OCI-LY3 (cell line): ENCODE measurements around the gene CD2BP2.
A peak's percentile ranks its signal among the peaks of the same experiment; 100 is the strongest.

Experiments
- H2AFZ ChIP-seq: fragments of 200-600, 300-600 bp; shearing (Covaris generic); 2 replicates; pipeline ENCODE4 v1.6.0; 2014; ENCODE audit warnings: antibody characterized with exemption, low read depth, low read length
- H3K27ac ChIP-seq: fragments of 200-600, 300-600 bp; sonication (generic); 2 replicates; pipeline ENCODE4 v1.5.1; 2014; ENCODE audit warnings: mild to moderate bottlenecking, low read length, moderate library complexity, mixed read lengths
- H3K27me3 ChIP-seq: fragments of 200-600, 300-600 bp; sonication (generic); 2 replicates; pipeline ENCODE4 v1.6.1; 2014; ENCODE audit warnings: low read depth, low read length, mixed read lengths
- H3K36me3 ChIP-seq: fragments of 200-600, 300-600 bp; sonication (generic); replicated peaks from 2 replicates; pipeline ENCODE3; 2014; ENCODE audit warnings: low read depth, low read length, mixed read lengths
- H3K4me1 ChIP-seq: fragments of 300-600, 200-600 bp; sonication (generic); 2 replicates; pipeline ENCODE4 v1.6.1; 2014; ENCODE audit warnings: low read length, mixed read lengths
- H3K4me2 ChIP-seq: fragments of 200-600, 300-600 bp; sonication (generic); 2 replicates; pipeline ENCODE4 v1.6.1; 2014; ENCODE audit warnings: low read length, mixed read lengths
- H3K4me3 ChIP-seq: fragments of 300-600, 200-600 bp; sonication (generic); 2 replicates; pipeline ENCODE4 v1.5.1; 2014; ENCODE audit warnings: antibody characterized with exemption, mild to moderate bottlenecking, low read length, moderate library complexity
- H3K79me2 ChIP-seq: fragments of 300-600, 200-600 bp; shearing (Covaris generic); 2 replicates; pipeline ENCODE4 v1.6.1; 2014; ENCODE audit warnings: mild to moderate bottlenecking, low read length, mixed read lengths
- H3K9ac ChIP-seq: fragments of 300-600, 200-600 bp; shearing (Covaris generic); 2 replicates; pipeline ENCODE4 v1.6.0; 2014; ENCODE audit warnings: mild to moderate bottlenecking, low read length, moderate library complexity
- H3K9me3 ChIP-seq: fragments of 200-600, 300-600 bp; shearing (Covaris generic); 2 replicates; pipeline ENCODE4 v1.6.1; 2014; ENCODE audit warnings: low read length, mixed read lengths; ENCODE audit not compliant: insufficient read depth
- H4K20me1 ChIP-seq: fragments of 200-600, 300-600 bp; sonication (generic); 2 replicates; pipeline ENCODE4 v1.6.1; 2016; ENCODE audit warnings: low read length, mixed read lengths; ENCODE audit not compliant: insufficient read depth
- EZH2phosphoT487 ChIP-seq: fragments of 200-600 bp; shearing (Covaris generic); IDR thresholded peaks from 2 replicates; pipeline ENCODE4 v1.6.1; 2018; ENCODE audit warnings: antibody characterized with exemption, mixed run types, low read depth
- TF ChIP-seq, protein P1 (sequence below): fragments of 200-600, 300-600 bp; sonication (generic); IDR thresholded peaks from 2 replicates; pipeline ENCODE4 v1.5.1; 2014; ENCODE audit warnings: antibody characterized with exemption, low read length, low read depth

The CD2BP2 gene

DNA sequence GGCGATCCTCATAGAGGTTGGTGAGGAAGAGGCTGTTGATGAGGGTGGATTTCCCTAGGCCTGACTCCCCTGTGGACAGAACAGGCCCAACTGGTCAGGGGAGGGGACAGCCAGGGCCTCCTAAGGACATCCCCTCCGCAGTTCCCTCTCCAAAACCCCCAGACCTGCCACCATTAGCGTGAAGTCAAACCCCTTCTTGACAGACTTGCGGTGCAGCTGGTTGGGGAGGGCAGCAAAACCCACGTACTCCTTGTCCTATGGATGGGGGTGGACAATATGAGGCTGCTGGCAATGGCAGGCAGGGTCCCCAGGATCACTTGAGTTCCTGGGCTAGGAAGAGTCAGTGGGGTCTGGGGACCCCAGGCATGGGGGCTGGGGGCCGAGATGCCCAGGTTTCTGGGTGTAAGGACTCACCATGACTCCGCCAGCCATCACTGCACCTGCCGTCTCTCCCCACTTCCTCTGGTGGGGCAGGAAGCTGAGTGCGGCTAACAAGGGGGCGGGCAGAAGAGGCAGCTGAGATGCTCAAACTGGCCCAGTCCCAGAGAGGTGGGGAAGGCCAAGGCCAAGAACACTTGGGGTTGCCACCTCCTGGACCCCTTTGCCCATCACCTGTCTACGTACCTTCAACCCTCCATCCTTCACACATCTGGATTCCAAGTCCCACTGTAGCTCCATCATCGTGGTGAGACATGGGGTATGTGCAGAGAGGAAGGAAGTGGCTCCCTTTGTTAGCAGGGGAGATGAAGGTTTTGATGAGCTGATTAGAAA is 27.2 kb upstream of the CD2BP2 start, which contains the start of gene SEPTIN1:
Gene SEPTIN1, minus strand, starts transcription at position 451 of the 771 bp plus-strand sequence. Its CDS starts 19 bp downstream, at position 432.
- Histone ChIP-seq H3K4me1 (peaks cover 30% of the 10 kb centered on the region), H3K4me3 (peak within 1 kb of the TSS; percentile 87), H3K27me3 (no peaks in the 10 kb centered on the region), H3K36me3 (peaks cover 5% of the 10 kb centered on the region), H3K79me2 (peaks cover 21% of the 10 kb centered on the region), H3K9me3 (no peaks in the 10 kb centered on the region), H4K20me1 (no peaks in the 10 kb centered on the region), H3K27ac (peak within 1 kb of the TSS; percentile 68), H3K4me2 (peak within 1 kb of the TSS; percentile 92), H3K9ac (peak within 1 kb of the TSS; percentile 84), H2AFZ (peak within 1 kb of the TSS; percentile 80)
- TF ChIP-seq EZH2phosphoT487 = no peak
- TF ChIP-seq, protein P1, sequence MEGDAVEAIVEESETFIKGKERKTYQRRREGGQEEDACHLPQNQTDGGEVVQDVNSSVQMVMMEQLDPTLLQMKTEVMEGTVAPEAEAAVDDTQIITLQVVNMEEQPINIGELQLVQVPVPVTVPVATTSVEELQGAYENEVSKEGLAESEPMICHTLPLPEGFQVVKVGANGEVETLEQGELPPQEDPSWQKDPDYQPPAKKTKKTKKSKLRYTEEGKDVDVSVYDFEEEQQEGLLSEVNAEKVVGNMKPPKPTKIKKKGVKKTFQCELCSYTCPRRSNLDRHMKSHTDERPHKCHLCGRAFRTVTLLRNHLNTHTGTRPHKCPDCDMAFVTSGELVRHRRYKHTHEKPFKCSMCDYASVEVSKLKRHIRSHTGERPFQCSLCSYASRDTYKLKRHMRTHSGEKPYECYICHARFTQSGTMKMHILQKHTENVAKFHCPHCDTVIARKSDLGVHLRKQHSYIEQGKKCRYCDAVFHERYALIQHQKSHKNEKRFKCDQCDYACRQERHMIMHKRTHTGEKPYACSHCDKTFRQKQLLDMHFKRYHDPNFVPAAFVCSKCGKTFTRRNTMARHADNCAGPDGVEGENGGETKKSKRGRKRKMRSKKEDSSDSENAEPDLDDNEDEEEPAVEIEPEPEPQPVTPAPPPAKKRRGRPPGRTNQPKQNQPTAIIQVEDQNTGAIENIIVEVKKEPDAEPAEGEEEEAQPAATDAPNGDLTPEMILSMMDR = no peak

DNA sequence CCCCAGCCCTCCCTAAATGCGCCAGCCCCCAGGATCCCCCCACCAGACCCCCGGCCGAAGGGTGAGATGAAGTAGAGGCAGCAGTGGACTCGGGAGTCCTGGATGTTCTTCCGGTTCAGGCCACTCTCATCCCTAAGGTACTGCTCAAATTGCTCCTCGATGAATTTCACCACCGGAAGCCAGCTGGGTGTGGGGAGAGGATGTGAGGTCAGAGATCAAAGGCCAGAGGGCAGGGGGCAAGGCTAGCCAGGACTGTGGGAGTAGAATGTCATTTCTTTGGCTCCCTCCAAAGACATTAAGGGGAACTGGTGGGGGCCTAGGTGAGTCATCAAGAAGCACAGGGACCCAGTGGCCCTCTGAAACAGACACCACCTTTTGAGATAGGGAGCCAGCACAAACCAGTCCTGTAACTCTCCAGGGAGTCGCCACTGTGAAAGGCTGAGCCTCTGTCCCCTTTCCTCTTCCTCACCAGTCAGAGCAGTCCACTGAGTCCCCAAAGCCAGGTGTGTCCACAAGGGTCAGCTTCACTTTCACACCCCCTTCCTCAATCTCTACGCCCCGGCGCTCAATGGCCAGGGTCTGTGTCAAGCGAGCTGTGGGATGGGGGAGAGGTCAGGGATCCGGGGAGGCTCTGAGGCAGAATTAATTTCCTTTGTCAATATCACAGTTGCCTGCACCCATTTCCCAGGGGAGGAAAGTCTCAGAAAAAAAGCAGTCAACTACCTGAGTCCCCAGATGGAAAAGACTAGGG is 26.4 kb upstream of the CD2BP2 start:
- Histone ChIP-seq H3K36me3 (peaks cover 5% of the 10 kb centered on the region), H4K20me1 (no peaks in the 10 kb centered on the region), H3K4me3 (peak overlapping the region; percentile 87), H3K27ac (peak overlapping the region; percentile 68), H3K4me2 (peak overlapping the region; percentile 92), H3K4me1 (peaks cover 34% of the 10 kb centered on the region), H2AFZ (no peak overlapping the region), H3K27me3 (no peaks in the 10 kb centered on the region), H3K79me2 (peaks cover 21% of the 10 kb centered on the region), H3K9me3 (no peaks in the 10 kb centered on the region), H3K9ac (peak overlapping the region; percentile 84)
- TF ChIP-seq EZH2phosphoT487 = no peak
- TF ChIP-seq, protein P1 = no peak

DNA sequence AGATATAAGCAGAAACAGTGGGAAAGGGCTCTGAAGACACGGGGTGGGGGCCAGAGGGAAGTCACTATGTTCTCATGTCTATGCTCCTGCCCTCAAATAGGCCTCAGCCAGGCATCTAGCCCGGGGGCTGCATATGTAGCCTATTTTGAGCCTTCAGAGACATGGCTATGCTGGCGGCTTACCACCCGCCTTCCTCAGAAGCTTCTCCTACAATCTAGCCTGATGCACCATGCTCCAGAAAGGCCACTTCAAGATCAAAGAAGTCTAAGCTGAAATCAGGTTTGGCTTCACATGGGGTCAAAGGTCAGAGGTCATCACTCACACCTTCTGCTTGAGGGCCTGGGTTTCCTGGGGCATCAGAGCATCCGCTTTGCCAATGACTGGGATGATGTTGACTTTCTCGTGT is 25.7 kb upstream of the CD2BP2 start:
- H3K27ac ChIP-seq = no peak overlapping the region
- TF ChIP-seq EZH2phosphoT487 = no peak
- TF ChIP-seq, protein P1 = no peak
- no peak overlapping the region for H3K4me2 ChIP-seq
- H3K4me1 ChIP-seq = peaks cover 34% of the 10 kb centered on the region
- peaks cover 5% of the 10 kb centered on the region for H3K36me3 ChIP-seq
- peaks cover 21% of the 10 kb centered on the region for H3K79me2 ChIP-seq
- H4K20me1 ChIP-seq = no peaks in the 10 kb centered on the region
- no peak overlapping the region for H2AFZ ChIP-seq
- no peak overlapping the region for H3K9ac ChIP-seq
- H3K27me3 ChIP-seq = no peaks in the 10 kb centered on the region
- no peaks in the 10 kb centered on the region for H3K9me3 ChIP-seq
- no peak overlapping the region for H3K4me3 ChIP-seq

DNA sequence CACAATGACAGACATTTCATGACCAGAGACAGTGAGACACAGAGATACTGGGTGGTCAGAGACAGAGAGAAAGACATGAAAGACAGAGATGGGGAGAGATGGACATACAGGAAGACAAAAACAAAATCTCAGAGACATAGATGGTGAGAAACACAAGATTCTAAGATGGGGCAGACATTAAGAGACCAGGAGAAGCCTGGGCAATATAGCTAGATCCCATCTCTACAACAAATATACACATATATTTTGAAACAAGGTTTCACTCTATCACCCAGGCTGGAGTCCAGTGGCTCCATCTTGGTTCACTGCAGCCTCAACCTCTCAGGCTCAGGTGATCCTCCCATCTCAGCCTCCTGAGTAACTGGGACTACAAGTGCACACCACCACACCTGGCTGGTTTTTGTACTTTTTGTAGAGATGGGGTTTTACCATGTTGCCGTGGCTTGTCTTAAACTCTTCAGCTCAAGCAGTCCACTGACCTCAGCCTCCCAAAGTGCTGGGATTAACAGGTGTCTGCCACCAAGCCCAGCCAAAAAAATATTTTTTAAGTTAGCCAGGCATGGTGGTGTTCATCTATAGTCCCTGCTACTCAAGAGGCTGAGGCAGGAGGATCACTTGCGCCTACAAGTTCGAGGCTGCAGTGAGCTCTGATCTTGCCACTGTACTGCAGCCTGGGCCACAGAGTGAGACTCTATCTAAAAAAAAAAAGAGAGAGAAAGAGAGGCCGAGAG is 25.1 kb upstream of the CD2BP2 start:
- H3K27ac ChIP-seq = no peak overlapping the region
- no peak overlapping the region for H2AFZ ChIP-seq
- TF ChIP-seq, protein P1 = no peak
- no peak for TF ChIP-seq EZH2phosphoT487
- no peaks in the 10 kb centered on the region for H4K20me1 ChIP-seq
- H3K79me2 ChIP-seq = peaks cover 21% of the 10 kb centered on the region
- no peak overlapping the region for H3K4me3 ChIP-seq
- H3K4me1 ChIP-seq = peaks cover 34% of the 10 kb centered on the region
- H3K9ac ChIP-seq = no peak overlapping the region
- H3K27me3 ChIP-seq = no peaks in the 10 kb centered on the region
- no peaks in the 10 kb centered on the region for H3K9me3 ChIP-seq
- peaks cover 5% of the 10 kb centered on the region for H3K36me3 ChIP-seq
- no peak overlapping the region for H3K4me2 ChIP-seq
